GM12873 (cell line): ENCODE data around the gene PUDP.

ENCODE experiments used
- CTCF ChIP-seq: IDR thresholded peaks from 2 replicates; pipeline ENCODE4 v1.5.1; 2012; ENCODE audit warnings: low read depth, mild to moderate bottlenecking, moderate library complexity, low read length, control low read depth; ENCODE audit not compliant: insufficient read depth; ENCODE audit errors: missing control alignments

The PUDP gene

GRCh38 chrX:7109049-7109531, 38.9 kb downstream of the PUDP start:
- no peak for TF ChIP-seq CTCF

- TF ChIP-seq CTCF, result no peak
These were observed 39.9 kb downstream of the PUDP start for GRCh38 chrX:7108030-7108429.

- no peak for TF ChIP-seq CTCF
These were observed 41.3 kb downstream of the PUDP start for GRCh38 chrX:7106649-7107048.

GRCh38 chrX:7102119-7102518, 45.8 kb downstream of the PUDP start:
- no peak for TF ChIP-seq CTCF

GRCh38 chrX:7100022-7100421, 47.9 kb downstream of the PUDP start:
- no peak for TF ChIP-seq CTCF

GRCh38 chrX:7093305-7093704, 54.6 kb downstream of the PUDP start:
- TF ChIP-seq CTCF, result no peak

- no peak for TF ChIP-seq CTCF
These were observed 55.4 kb downstream of the PUDP start for GRCh38 chrX:7092543-7092942.

GRCh38 chrX:7091923-7092322, 56.0 kb downstream of the PUDP start:
- TF ChIP-seq CTCF, result no peak
